D341Med (cell line): ENCODE results near the gene SLC30A7.

Experiments
- DNase-seq: peaks from one replicate; pipeline ENCODE4 v3.0.0; 2012; ENCODE audit warnings: low spot score

SLC30A7 gene

GRCh38 chr1:101025657-101026429, 130.0 kb downstream of the SLC30A7 start, which contains the start of gene DPH5:
DPH5 (minus strand) TSS chr1:101025784; CDS start chr1:101025443, 341 bp downstream.
- peak; percentile 91 for DNase-seq

DNA sequence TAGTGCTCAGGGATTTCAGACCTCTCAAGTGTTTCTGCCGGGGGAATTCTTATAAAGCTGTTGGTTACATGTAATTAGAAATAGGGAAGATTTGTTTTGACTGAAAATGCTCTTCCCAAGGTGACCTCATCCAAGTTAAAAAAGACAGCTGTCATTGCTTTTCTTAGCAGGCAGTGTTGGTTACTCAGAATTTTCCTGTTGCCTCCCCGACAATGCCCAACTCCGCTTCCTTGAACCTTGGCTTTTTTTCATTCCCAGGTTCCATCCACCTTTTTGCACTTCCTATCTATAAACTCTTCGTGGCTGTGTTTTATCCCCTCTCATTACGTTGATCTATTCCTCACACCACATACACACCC, 130.5 kb downstream of the SLC30A7 start:
- no peak for DNase-seq

DNA sequence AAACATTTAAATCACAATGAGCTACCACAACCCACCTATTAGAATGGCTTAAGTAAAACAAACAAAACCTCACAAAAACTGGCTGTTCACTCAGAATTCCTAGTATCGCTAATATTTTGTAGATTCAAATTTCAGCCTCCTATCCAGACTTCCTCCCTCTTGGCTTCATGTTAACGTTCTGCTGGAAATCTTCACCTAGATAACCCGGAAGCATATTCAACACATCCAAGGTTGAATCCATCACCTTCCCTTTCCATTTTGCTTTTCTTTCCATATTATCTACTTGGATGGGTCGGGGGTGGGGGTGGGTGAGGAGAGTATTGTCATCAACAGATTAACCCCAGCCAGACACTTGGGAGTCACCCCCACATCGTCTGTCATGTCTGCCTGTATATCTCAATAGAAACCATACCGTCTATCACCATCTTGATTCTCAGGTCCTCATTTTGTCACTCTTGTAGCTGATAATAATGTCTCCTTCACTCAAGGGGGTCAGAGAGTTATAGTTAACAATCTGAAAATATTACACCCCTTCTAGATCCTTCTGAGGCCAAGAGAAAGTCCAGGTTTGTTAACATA, 131.4 kb downstream of the SLC30A7 start:
- no peak for DNase-seq

GRCh38 chr1:101028466-101028865, 132.6 kb downstream of the SLC30A7 start:
- no peak for DNase-seq

DNA sequence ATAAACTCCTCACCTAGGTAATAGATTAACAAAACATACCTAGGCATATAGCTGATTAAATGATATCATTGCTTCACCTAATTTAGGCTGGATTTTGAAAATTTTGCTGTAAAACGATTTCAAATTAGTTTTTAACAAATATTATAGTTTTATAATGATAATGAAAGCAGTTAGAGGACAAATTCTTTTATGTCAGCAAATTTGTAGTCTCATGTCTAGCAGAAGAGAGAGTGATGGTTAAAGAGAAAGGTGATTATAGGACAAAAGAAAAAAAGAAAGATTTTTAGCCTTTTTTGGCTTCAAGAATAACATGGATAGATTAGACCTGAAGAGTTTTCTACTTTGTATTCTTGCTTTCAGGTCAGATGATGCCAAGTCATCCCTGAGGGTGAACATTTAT, 133.3 kb downstream of the SLC30A7 start:
- DNase-seq: no peak

GRCh38 chr1:101030881-101031280, 135.0 kb downstream of the SLC30A7 start:
- no peak for DNase-seq
